HepG2 (cell line): ENCODE measurements around the gene SSMEM1. TPM values are rescaled to one million over a fixed set of nuclear protein-coding genes. Genes with fewer than 3 reads are reported as not detected.

ENCODE experiments used
- EP300 ChIP-seq, 3 experiments: sonication (generic) in 1 of 3; formaldehyde crosslinking in 1 of 3; IDR thresholded peaks; 2 replicates each; pipeline versions ENCODE4 v1.5.1 to v1.6.1; 2011 to 2020; ENCODE audit warnings: low read depth in 2 of 3, low read length in 2 of 3, borderline replicate concordance in 1 of 3, improper control_type of control experiment in 1 of 3, mild to moderate bottlenecking in 1 of 3, missing genetic modification reagents in 1 of 3, moderate library complexity in 1 of 3
- FOXA3 ChIP-seq: IDR thresholded peaks from 2 replicates; pipeline ENCODE4 v1.6.1; 2016; ENCODE audit warnings: missing genetic modification reagents, missing compliant biosample characterization
- GATA4 ChIP-seq: sonication (generic); IDR thresholded peaks from 2 replicates; pipeline ENCODE4 v1.6.1; 2016; ENCODE audit warnings: antibody characterized with exemption, low read depth, borderline replicate concordance
- GATAD2A ChIP-seq: IDR thresholded peaks from 2 replicates; pipeline ENCODE4 v1.6.1; 2016
- IKZF4 ChIP-seq: sonication (generic); formaldehyde crosslinking; IDR thresholded peaks from 2 replicates; pipeline ENCODE4 v1.5.1; 2020; ENCODE audit warnings: borderline replicate concordance, mild to moderate bottlenecking, low read depth, missing genetic modification reagents; ENCODE audit errors: not compliant biosample characterization
- NCOA1 ChIP-seq: sonication (generic); formaldehyde crosslinking; IDR thresholded peaks from 2 replicates; pipeline ENCODE4 v1.9.0; 2021; ENCODE audit warnings: missing genetic modification reagents
- NONO ChIP-seq, 2 experiments: fragments of 450-650 bp in 1 of 2; sonication (generic) in 1 of 2; formaldehyde crosslinking in 1 of 2; IDR thresholded peaks in 1 of 2; conservative IDR thresholded peaks in 1 of 2; 2 replicates each; pipeline versions ENCODE4 v1.6.1 to v1.8.0; 2017 to 2022; ENCODE audit warnings: mild to moderate bottlenecking in 1 of 2, missing genetic modification reagents in 1 of 2, moderate library complexity in 1 of 2
- PAXIP1 ChIP-seq: sonication (generic); formaldehyde crosslinking; conservative IDR thresholded peaks from 2 replicates; pipeline ENCODE4 v1.4.0; 2020; ENCODE audit warnings: mild to moderate bottlenecking, missing genetic modification reagents, moderate library complexity
- PCBP2 ChIP-seq: fragments of 200-400 bp; formaldehyde crosslinking; optimal IDR thresholded peaks from 2 replicates; pipeline ENCODE3; 2018; ENCODE audit warnings: low read length, low read depth; ENCODE audit not compliant: poor library complexity, severe bottlenecking
- PHF20 ChIP-seq: sonication (generic); formaldehyde crosslinking; IDR thresholded peaks from 2 replicates; pipeline ENCODE4 v1.5.0; 2020; ENCODE audit warnings: mild to moderate bottlenecking, missing genetic modification reagents
- RNF2 ChIP-seq: fragments of 450-650 bp; conservative IDR thresholded peaks from 2 replicates; pipeline ENCODE4 v1.6.1; 2016; ENCODE audit warnings: low read depth
- SMAD3 ChIP-seq: sonication (generic); formaldehyde crosslinking; IDR thresholded peaks from 2 replicates; pipeline ENCODE4 v1.4.0; 2020; ENCODE audit warnings: missing genetic modification reagents
- SUZ12 ChIP-seq: fragments of 150-350 bp; IDR thresholded peaks from 2 replicates; pipeline ENCODE4 v1.6.1; 2014; ENCODE audit warnings: low read depth, low read length
- ZFP62 ChIP-seq: sonication (generic); formaldehyde crosslinking; IDR thresholded peaks from 2 replicates; pipeline ENCODE4 v1.4.0; 2020; ENCODE audit warnings: missing genetic modification reagents
- ZNF883 ChIP-seq: sonication (generic); formaldehyde crosslinking; IDR thresholded peaks from 2 replicates; pipeline ENCODE4 v1.5.1; 2020; ENCODE audit warnings: mild to moderate bottlenecking, missing genetic modification reagents; ENCODE audit errors: not compliant biosample characterization
- polyA plus RNA-seq, 8 experiments: library from polyadenylated mRNA; depleted of rRNA in 3 of 8; stranded (reverse) in 7 of 8; unstranded in 1 of 8; fragments of >200 nt; fragmentation: Illumina TruSeq in 4 of 8; extraction: Trizol in 4 of 8; gene quantifications; 2 replicates each; pipeline versions ENCODE4 v1.2.1 to v1.2.3, GENCODE V29; 2011 to 2016; ENCODE audit warnings: low read depth in 4 of 8, missing spikeins in 1 of 8, mixed read lengths in 1 of 8; ENCODE audit not compliant: insufficient read depth in 1 of 8
- total RNA-seq, 5 experiments: library from RNA; depleted of rRNA; stranded (reverse); fragments of >200 nt; fragmentation: Illumina TruSeq; extraction: Trizol; gene quantifications; 2 replicates each; pipeline ENCODE4 v1.2.3, GENCODE V29; 2016; ENCODE audit warnings: low read depth in 1 of 5
- TF ChIP-seq, protein P1 (sequence below): IDR thresholded peaks from 2 replicates; pipeline ENCODE4 v1.6.1; 2012; ENCODE audit warnings: low read depth, low read length, improper control_type of control experiment
- TF ChIP-seq, protein P2 (sequence below): sonication (generic); formaldehyde crosslinking; IDR thresholded peaks from 2 replicates; pipeline ENCODE4 v1.9.0; 2021; ENCODE audit warnings: missing genetic modification reagents, mild to moderate bottlenecking, borderline replicate concordance

SSMEM1 gene
- total and polyA plus RNA-seq, 2 of the 13 experiments (the other 11 are each of a cell fraction or from before 2014, with no cell fraction given), result not detected

GRCh38 chr7:130227883-130228575 is 20.4 kb downstream of the SSMEM1 start (continued):
- 0 out of 2 replicates have a peak, but pooled peaks have one; percentile 19 for TF ChIP-seq PAXIP1 (CRISPR knock-in tag)
- TF ChIP-seq, protein P1, sequence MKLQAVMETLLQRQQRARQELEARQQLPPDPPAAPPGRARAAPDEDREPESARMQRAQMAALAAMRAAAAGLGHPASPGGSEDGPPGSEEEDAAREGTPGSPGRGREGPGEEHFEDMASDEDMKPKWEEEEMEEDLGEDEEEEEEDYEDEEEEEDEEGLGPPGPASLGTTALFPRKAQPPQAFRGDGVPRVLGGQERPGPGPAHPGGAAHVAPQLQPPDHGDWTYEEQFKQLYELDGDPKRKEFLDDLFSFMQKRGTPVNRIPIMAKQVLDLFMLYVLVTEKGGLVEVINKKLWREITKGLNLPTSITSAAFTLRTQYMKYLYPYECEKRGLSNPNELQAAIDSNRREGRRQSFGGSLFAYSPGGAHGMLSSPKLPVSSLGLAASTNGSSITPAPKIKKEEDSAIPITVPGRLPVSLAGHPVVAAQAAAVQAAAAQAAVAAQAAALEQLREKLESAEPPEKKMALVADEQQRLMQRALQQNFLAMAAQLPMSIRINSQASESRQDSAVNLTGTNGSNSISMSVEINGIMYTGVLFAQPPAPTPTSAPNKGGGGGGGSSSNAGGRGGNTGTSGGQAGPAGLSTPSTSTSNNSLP, result 0 out of 2 replicates have a peak, but pooled peaks have one; percentile 40
- TF ChIP-seq, protein P2, sequence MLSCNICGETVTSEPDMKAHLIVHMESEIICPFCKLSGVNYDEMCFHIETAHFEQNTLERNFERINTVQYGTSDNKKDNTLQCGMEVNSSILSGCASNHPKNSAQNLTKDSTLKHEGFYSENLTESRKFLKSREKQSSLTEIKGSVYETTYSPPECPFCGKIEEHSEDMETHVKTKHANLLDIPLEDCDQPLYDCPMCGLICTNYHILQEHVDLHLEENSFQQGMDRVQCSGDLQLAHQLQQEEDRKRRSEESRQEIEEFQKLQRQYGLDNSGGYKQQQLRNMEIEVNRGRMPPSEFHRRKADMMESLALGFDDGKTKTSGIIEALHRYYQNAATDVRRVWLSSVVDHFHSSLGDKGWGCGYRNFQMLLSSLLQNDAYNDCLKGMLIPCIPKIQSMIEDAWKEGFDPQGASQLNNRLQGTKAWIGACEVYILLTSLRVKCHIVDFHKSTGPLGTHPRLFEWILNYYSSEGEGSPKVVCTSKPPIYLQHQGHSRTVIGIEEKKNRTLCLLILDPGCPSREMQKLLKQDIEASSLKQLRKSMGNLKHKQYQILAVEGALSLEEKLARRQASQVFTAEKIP (CRISPR knock-in tag), result no peak
- no peak for TF ChIP-seq SMAD3 (CRISPR knock-in tag)
- 0 out of 4 replicates have a peak, but pooled peaks of 1 of the 2 experiments have one; percentile 20 for TF ChIP-seq EP300 (IDR thresholded peaks at IDR 0.05; ENCODE audit: low read depth in 2 of 2, low read length in 2 of 2)
- TF ChIP-seq EP300 (CRISPR knock-in tag; IDR thresholded peaks at IDR 0.05; ENCODE audit: borderline replicate concordance), result no peak
- no peak for TF ChIP-seq NCOA1 (CRISPR knock-in tag)
- TF ChIP-seq PHF20 (CRISPR knock-in tag), result no peak
- no peak for TF ChIP-seq GATA4
- TF ChIP-seq NONO (IDR thresholded peaks at IDR 0.05), result no peak
- TF ChIP-seq NONO (CRISPR knock-in tag; conservative IDR thresholded peaks at IDR 0.05), result no peak
- TF ChIP-seq GATAD2A (CRISPR knock-in tag), result no peak
- TF ChIP-seq ZFP62, result no peak
- TF ChIP-seq ZNF883, result no peak
- no peak for TF ChIP-seq PCBP2
- TF ChIP-seq RNF2, result no peak
- no peak for TF ChIP-seq SUZ12
- no peak for TF ChIP-seq IKZF4 (CRISPR knock-in tag)
- peak; percentile 43; the same call in 1 of the 2 replicates for TF ChIP-seq FOXA3 (CRISPR knock-in tag)
- TF ChIP-seq, all 625 proteins: peak for 9
